Progenitor cell of endocrine pancreas (in vitro differentiated cells): ENCODE results near the gene HORMAD2. TPM values are rescaled to one million over a fixed set of nuclear protein-coding genes. Genes with fewer than 3 reads are reported as not detected.

Source experiments
- DNase-seq: peaks from one replicate; pipeline ENCODE4 v3.0.0; 2021; ENCODE audit warnings: low spot score; ENCODE audit not compliant: unreplicated experiment
- H3K27ac Mint-ChIP-seq: 2 replicates; pipeline ENCODE4 v1.8.0; 2021; ENCODE audit warnings: mild to moderate bottlenecking, moderate library complexity, mixed read lengths
- H3K27me3 Mint-ChIP-seq: 2 replicates; pipeline ENCODE4 v1.8.0; 2021; ENCODE audit warnings: mixed read lengths
- H3K36me3 Mint-ChIP-seq: 2 replicates; pipeline ENCODE4 v1.8.0; 2022; ENCODE audit warnings: mixed read lengths; ENCODE audit not compliant: insufficient read depth
- H3K4me1 Mint-ChIP-seq: 2 replicates; pipeline ENCODE4 v1.8.0; 2021; ENCODE audit warnings: low read depth, mixed read lengths
- H3K4me3 Mint-ChIP-seq: 2 replicates; pipeline ENCODE4 v1.8.0; 2021; ENCODE audit warnings: low read depth, mild to moderate bottlenecking, moderate library complexity, mixed read lengths
- H3K9me3 Mint-ChIP-seq: 2 replicates; pipeline ENCODE4 v1.8.0; 2021; ENCODE audit warnings: low read depth, mixed read lengths
- CTCF ChIP-seq: fragments of 200-600 bp; sonication (generic); IDR thresholded peaks from one replicate; pipeline ENCODE4 v1.5.0; 2021; ENCODE audit warnings: antibody characterized with exemption, mild to moderate bottlenecking; ENCODE audit not compliant: unreplicated experiment
- total RNA-seq: library from RNA; stranded (reverse); gene quantifications from 2 replicates; pipeline ENCODE4 v1.2.1, GENCODE V29; 2021

Gene HORMAD2
- total RNA-seq, 1 donor from 2014 or later, result not detected

- no peaks in the 10 kb centered on the region for H3K9me3 Mint-ChIP-seq
- H3K4me3 Mint-ChIP-seq, result no peak overlapping the region
- no peaks in the 10 kb centered on the region for H3K36me3 Mint-ChIP-seq
- no peak for TF ChIP-seq CTCF
- H3K4me1 Mint-ChIP-seq, result peaks cover 38% of the 10 kb centered on the region
- peaks cover 16% of the 10 kb centered on the region for H3K27me3 Mint-ChIP-seq
- DNase-seq, result no peak
- H3K27ac Mint-ChIP-seq, result peak overlapping the region; percentile 39
These were observed 106.2 kb downstream of the HORMAD2 start for GRCh38 chr22:30186510-30186909.

GRCh38 chr22:30187094-30187493, 106.8 kb downstream of the HORMAD2 start:
- Mint-ChIP-seq H3K4me1 (peaks cover 34% of the 10 kb centered on the region), H3K27me3 (peaks cover 14% of the 10 kb centered on the region), H3K4me3 (no peak overlapping the region), H3K36me3 (no peaks in the 10 kb centered on the region), H3K9me3 (no peaks in the 10 kb centered on the region), H3K27ac (no peak overlapping the region)
- TF ChIP-seq CTCF, result no peak
- no peak for DNase-seq

- H3K4me1 Mint-ChIP-seq, result peaks cover 30% of the 10 kb centered on the region
These were observed 107.5 kb downstream of the HORMAD2 start for GRCh38 chr22:30187529-30188407.

GRCh38 chr22:30188911-30189310, 108.6 kb downstream of the HORMAD2 start:
- H3K27ac Mint-ChIP-seq, result no peak overlapping the region
- H3K4me1 Mint-ChIP-seq, result peaks cover 29% of the 10 kb centered on the region
- DNase-seq, result no peak
- H3K4me3 Mint-ChIP-seq, result no peak overlapping the region
- no peaks in the 10 kb centered on the region for H3K36me3 Mint-ChIP-seq
- TF ChIP-seq CTCF, result no peak
- no peaks in the 10 kb centered on the region for H3K9me3 Mint-ChIP-seq
- H3K27me3 Mint-ChIP-seq, result peaks cover 14% of the 10 kb centered on the region

More at GRCh38 chr22:30187529-30188407, 107.5 kb downstream of the HORMAD2 start:
- Mint-ChIP-seq H3K9me3 (no peaks in the 10 kb centered on the region), H3K36me3 (no peaks in the 10 kb centered on the region), H3K4me3 (no peak overlapping the region), H3K27ac (no peak overlapping the region), H3K27me3 (peaks cover 14% of the 10 kb centered on the region)
- TF ChIP-seq CTCF, result no peak
- no peak for DNase-seq

- Mint-ChIP-seq H3K27me3 (peaks cover 14% of the 10 kb centered on the region), H3K27ac (no peak overlapping the region), H3K4me1 (peaks cover 31% of the 10 kb centered on the region), H3K36me3 (no peaks in the 10 kb centered on the region), H3K9me3 (no peaks in the 10 kb centered on the region), H3K4me3 (no peak overlapping the region)
- no peak for DNase-seq
- no peak for TF ChIP-seq CTCF
These were observed 110.3 kb downstream of the HORMAD2 start for GRCh38 chr22:30190574-30190973.
